Stimulated activated CD4-positive, alpha-beta T cell treated with anti-CD3 and anti-CD28 coated beads, Interleukin-4, amount 100 ng/mL, for 1 hour (primary cell): Measurements from ENCODE around the gene USP13.
"Not testable (repeated sequence)": the region's sequence is repeated elsewhere in the genome, so short reads cannot be mapped to it uniquely, and the experiment has no call there.

Source experiments
- DNase-seq: peaks from one replicate; pipeline ENCODE4 v3.0.0-alpha.2; 2020

The USP13 gene, protein sequence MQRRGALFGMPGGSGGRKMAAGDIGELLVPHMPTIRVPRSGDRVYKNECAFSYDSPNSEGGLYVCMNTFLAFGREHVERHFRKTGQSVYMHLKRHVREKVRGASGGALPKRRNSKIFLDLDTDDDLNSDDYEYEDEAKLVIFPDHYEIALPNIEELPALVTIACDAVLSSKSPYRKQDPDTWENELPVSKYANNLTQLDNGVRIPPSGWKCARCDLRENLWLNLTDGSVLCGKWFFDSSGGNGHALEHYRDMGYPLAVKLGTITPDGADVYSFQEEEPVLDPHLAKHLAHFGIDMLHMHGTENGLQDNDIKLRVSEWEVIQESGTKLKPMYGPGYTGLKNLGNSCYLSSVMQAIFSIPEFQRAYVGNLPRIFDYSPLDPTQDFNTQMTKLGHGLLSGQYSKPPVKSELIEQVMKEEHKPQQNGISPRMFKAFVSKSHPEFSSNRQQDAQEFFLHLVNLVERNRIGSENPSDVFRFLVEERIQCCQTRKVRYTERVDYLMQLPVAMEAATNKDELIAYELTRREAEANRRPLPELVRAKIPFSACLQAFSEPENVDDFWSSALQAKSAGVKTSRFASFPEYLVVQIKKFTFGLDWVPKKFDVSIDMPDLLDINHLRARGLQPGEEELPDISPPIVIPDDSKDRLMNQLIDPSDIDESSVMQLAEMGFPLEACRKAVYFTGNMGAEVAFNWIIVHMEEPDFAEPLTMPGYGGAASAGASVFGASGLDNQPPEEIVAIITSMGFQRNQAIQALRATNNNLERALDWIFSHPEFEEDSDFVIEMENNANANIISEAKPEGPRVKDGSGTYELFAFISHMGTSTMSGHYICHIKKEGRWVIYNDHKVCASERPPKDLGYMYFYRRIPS

DNA sequence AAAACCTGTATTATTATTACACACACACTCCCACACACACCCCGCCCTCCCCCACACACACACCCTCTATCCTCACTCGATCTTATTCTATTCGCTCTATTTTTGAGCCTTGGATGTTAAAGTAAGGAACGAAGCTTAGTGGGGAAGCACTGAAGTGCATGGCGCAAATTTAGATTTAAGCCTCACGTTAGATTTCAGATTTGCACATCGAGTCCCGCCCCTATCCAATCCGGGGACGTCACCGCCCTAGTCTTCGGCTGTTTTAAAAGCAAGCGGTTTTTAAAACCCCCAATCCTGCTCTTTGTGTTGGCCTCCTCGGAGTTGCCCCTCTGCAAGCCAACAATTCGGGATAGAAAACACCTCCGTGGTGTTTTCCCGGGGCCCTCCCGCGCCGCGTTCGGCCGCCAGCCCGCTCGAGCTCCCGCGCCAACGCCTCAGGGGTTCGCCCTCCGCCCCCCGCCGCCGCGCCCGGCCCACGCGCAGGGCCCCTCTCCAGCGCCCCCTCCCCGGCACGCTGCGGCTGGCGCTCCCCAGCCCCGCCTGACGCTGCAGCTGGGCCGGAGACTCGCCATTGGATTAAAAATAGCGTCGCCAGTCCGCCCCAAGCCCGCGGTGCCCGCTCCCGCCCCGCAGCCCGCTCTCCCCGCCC, at the start of gene USP13:
Gene USP13, plus strand, starts transcription at position 594 of the 649 bp plus-strand sequence. CDS start 186 bp downstream, outside the sequence.
- DNase-seq: peak; percentile 61

DNA sequence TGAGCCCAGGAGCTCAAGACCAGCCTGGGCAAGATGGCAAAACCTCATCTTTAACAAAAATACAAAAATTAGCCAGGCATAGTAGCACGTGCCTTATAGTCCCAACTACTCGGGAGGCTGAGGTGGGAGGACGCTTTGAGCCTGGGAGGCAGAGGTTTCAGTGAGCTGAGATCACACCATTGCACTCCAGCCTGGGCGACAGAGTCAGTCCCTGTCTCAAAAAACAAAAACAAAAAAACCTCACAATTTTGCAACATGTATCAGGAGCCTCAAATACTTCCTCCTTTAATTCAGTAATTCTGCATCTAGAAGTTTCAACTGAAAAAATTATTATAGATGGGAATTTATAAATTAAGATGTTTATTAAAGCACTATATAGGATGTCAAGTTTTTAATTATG, 49.5 kb upstream of the USP13 start:
- DNase-seq: no peak

DNA sequence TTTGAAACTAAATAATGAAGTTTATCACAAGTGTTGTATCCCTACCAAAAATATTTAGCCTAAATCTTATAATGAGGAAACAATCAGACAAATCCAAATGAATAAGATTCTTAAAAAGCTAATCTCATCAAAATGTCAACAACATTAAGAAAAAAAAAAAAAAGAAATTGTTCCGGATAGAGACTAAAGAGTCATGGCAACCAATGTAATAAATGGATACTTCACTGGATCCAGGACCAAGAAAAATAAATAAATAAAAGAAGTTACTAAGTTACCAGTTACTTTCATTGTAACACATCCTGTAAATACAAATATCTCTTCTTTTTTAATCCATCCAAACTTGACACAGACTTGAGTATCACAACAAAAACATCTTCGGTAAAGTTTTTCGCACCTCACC, 49.0 kb upstream of the USP13 start:
- DNase-seq: no peak

DNA sequence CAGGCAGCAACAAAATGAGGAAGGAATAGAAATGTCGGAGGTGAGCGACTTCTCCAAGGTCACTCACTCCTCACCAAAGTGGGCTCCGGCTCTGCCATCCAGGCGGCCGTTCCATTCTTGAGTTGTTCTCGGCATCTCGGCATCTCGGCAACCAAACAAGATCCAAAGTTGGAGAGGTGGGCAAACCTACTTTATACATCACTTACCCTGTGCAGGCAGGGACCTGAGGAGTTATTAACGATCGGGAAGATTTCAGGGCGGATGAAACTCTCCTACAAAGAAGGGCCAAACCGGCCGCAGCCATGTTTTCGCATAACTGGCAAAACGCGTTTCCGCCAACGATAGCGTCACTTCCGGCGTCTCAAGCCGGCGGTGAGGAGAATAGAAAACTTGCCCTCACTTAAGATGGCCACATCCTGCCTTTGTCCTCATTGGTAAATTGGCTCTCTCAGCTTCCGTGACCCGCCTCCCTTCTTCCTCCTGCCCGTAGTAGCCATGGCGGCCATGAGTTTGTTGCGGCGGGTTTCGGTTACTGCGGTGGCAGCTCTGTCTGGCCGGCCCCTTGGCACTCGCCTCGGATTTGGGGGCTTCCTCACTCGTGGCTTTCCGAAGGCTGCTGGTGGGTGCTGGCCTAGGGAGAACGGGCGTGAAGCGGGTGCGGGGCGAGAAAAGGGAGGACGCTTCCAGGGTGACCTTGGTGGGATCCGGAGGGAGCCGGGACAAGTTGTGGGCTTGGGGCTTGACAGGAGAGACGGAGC, 48.3 kb upstream of the USP13 start, which contains the start of the genes MRPL47 and NDUFB5:
Gene MRPL47, minus strand, starts transcription at position 318 of the 758 bp plus-strand sequence. Its CDS starts 14 bp downstream, at position 304.
Gene NDUFB5, plus strand, starts transcription at position 474 of the 758 bp plus-strand sequence. Its CDS starts 22 bp downstream, at position 496.
- peak; percentile 89 for DNase-seq

DNA sequence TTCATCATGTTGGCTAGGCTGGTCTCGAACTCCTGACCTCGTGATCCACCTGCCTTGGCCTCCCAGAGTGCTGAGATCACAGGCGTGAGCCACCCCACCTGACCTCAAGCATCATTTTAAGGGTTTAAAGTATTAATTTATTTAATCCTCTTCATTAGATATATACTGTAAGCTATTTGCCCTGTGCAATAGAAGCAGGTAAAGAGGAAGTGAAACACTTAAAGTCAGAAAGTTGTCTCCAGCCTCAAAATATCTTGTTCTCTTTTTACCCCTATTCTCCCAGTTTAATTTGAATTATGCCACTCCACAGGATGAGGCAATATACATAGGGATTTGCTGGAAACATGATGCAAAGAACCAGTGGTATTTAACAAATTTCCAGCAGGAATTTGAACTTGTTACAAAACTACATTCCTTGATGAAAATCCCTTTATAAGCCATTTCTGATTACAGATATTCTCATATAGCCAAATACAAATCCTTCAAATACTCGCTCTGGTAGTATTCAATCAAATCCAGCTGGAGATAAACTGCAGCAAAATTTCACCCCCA, 46.2 kb upstream of the USP13 start:
- DNase-seq: no peak

DNA sequence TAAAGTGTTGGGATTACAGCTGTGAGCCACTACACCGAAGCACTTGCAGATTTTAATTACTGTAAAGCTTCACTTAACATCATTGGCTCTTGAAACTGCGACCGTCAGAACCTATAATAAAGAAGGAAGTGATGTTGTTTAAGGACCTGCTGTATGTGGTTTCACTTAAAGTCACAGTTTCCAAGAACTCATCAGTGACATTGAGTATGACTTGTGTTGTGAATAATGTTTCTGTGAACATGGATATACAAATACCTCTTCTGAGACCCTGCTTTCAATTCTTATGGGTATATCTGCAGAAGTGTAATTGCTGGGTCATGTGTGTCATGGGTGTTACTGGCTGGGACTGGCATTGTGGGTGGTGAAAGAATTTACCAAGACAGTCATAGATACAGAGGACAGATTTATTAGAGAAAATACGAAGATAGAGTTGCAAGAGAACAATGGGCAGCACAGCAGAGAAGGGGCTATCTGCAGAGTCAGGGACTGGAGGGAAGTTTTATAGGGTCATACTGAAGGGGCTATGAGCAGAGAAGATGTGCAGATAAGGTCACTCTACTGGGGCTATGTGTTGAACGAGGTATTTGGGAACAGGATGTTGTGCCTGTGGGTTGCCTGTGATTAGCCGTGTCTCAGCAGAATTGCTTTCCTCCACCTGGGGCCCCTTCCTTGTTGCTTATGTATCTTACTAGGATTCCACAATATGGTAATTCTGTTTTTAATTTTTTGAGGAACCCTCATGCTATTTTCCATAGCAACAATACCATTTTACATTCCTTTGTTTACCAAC, 43.7 kb upstream of the USP13 start:
- DNase-seq: no peak

DNA sequence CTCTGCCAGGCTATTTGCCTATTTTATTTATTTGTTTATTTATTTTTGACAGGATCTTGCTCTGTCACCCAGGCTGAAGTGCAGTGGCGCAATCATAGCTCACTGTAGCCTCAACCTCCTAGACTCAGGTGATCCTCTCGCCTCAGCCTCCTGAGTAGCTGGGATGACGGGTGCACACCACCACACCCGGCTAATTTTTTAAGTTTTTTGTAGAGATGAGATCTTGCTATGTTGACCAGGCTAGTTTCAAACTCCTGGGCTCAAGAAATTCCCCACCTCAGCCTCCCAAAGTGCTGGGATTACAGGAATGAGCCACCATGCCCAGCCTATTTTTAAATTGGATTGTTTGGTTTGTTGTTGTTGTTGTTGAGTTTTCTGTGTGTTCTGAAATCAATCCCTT, 42.8 kb upstream of the USP13 start:
- DNase-seq: no peak

DNA sequence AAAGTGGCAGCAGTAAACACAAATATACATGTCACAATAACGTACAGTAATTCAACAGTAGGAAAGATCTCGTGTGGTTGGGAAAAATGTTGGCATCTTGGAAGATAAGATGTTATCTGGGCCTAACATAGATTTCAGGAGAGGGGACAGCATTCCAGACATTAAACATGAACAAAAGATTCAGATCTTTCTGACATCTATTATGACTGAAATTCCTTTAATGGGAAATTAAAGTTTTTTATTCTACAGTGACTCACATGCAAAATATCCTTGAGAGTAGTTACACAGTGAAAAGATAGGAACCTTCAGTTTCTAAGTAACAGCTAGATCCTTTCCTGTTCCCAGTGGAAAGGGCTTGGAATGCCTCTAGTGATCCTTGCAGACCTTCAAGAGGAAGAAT, 39.0 kb upstream of the USP13 start:
- DNase-seq: no peak

DNA sequence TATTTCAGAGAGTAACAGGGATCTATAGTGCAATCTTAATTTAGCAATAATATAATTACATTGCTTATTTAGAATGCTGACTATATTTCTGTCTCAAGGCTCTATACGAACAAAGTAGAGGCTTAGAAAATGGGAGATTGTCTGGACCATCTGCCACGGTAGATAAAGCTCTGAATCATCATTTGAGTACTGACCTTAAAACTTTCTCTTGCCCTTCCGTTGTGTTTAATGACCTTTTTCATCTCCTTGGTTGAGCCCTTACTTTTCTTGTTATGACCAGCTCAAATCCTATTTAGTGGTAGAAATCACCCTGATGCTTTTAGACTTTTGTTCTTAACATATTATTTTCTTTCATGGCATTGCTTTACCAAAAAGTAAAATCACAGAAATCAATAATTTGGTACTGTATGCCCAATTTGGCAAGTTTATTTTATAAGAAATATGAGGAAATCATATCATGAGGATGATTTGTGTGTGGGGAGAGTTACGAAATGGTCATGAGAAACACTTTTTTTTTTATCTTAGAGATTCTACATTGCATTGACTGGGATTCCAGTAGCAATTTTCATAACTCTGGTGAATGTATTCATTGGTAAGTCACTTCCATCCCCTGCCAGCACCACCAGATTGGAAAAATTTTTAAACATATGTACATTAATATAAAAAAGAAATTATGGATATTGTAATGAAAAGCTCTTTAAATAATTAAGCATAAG, 37.2 kb upstream of the USP13 start:
- DNase-seq: no peak

DNA sequence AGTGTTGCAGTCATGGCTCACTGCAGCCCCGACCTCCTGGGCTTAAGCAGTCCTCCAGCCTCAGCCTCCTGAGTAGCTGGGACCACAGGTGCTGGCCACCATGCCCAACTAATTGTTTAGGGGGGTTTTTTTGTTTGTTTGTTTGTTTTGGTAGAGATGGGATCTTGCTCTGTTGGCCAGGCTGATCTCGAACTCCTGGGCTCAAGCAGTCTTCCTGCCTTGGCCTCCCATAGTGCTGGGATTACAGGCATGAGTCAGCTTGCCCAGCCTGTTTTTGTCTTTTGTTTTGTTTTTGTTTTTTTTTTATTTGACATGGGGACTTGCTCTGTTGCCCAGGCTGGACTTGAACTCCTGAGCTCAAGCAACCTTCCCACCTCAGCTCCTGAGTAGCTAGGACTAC, 30.8 kb upstream of the USP13 start:
- DNase-seq: no peak

DNA sequence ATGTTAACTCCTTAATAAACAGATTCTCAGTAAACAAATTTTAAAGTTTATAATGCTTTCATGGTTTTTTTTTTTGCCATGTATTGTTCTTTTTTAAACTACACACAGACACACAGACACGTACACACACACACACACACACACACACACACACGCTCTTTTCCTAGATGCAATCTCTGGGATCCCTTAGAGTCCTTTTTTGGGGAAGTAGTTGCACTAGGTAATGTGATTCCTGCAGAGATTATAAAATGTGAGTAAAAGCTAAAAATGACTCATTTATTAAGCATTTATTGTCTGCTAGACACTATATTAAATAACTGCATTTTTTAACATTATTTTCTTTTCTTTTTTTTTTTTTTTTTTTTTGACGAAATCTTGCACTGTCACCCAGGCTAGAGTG, 28.4 kb upstream of the USP13 start:
- DNase-seq: no peak

DNA sequence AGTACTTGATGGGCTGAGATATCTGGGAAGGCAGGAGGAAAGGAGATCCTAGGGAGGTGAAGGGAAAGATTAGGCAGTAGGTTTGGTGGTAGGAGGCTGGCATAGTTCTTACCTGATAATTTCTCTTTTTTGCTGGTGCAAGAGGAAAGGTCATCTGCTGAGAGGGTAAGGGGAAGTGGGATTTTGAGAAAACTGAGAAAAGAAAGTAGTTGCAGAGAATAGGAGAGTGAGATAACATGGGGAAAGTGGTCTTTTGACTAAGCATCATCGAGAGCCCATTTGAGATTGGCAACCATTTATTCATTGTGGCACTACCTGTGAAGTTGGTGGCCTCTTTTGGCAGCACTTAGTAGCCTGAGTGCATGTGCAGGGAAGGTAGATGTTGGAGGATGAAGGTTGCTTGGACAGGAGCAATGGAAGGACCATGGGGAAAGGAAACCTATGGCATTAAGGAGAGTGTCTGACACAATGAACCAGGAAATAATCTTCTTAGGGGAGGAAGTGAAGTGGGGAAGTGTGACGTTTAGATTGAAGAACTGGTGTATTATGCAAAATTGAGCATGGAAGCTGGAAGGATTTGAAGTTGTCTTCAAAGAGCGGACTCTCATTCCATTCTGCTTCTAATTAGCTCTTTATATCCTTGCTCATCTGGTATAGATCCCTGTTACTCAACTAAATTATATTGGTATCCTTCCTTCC, 21.9 kb upstream of the USP13 start:
- DNase-seq: no peak

DNA sequence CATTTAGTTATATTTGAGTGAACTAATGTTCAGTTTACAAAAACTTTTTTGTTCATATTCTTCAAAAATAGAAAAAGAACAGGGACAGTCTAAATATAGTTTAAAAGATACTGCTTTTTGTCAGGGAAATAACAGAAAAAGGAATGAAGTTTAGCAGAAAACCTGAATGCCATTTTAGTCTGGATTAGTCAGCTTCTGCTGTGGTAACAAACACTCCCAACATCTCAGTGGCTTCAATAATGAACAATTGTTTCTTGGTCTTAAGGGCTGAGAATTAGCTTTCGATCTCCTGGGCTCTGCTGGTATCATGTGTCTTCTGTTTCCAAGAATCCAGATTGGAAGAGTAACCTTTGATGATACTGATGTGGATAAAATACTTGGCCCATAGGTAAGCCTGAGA, 12.4 kb upstream of the USP13 start:
- DNase-seq: no peak

DNA sequence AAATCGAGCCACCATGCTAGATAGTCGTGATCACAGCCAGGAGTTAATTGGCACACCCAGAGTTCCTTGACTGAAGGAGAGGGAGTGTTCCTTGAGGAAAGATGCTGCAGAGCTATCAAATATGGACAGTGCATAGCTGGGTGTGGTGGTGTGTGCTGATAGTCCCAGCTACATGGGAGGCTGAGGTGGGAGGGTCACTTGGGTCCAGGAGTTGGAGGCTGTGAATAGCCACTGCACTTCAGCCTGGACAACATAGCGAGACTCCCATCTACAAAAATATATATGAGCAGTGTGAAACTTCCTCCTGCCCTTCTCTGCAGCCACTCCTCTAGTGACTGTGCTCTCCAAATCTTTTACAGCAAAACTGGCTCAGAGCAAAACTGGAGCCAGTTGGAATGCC, 10.0 kb upstream of the USP13 start:
- no peak for DNase-seq

DNA sequence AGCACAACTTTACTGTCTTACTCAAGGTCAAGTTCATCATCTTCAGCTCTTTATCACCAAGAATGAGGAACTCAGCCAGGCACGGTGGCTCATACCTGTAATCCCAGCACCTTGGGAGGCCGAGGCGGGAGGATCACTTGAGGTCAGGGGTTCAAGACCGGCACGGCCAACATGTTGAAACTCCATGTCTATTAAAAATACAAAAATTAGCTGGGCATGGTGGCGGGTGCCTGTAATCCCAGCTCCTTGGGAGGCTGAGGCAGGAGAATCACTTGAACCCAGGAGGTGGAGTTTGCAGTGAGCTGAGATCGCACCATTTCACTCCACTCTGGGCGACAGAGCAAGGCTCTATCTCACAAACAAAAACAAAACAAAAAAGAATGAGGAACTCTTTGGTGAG, 9.0 kb upstream of the USP13 start:
- not testable (repeated sequence) for DNase-seq

DNA sequence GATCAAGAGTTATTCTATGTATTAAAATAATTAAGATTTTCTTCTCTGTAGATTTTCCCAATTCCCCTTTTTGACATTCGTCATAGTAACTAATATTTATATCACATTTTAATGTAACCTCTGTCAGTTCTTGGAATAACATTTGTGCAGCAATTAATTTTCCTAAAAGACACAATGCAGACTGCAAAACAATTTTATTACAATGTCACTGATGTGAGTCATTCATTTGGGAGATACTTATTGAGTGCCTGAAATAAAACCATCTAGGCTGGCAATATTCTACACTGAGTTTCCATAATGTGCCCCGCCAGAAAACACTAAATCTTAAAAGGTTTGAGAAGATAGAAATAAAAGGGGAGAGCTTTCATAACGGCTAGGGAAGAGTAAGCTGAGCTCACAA, 6.7 kb upstream of the USP13 start:
- no peak for DNase-seq

DNA sequence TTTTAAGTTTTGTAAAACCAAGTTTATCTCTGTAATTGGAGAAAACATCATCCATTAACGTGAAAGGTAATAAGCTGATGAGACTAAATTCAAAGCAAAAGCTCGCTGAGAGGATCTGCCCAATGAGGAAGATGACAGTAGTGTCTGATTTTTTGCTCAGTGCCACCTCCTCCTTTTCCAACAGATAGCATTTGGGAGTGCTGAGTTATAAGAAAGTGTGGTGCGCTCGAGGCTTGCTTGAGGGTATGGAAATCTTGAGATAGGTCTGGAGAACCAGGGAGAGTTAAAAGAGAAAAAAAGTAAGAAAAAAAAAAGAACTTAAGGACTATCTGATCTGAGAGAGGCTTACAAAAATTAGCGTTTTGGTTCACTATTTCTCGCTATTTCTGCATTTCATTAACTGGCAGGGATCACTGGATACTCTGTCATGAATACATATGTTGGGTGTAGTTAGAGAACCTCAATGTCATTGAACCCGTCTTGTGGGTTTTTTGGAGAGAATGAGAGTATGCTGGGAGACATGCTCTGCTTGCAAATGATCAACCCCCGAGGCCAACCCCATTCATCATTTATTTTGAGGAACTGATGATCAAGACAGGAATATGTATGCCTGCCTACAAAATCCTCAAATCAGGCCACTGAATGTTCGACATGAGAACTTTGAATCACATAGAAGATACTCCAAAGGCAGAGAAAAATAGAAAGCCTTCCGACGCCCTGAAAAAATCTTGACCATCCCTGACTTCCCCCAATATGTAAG, 973 bp upstream of the USP13 start:
- DNase-seq: no peak

DNA sequence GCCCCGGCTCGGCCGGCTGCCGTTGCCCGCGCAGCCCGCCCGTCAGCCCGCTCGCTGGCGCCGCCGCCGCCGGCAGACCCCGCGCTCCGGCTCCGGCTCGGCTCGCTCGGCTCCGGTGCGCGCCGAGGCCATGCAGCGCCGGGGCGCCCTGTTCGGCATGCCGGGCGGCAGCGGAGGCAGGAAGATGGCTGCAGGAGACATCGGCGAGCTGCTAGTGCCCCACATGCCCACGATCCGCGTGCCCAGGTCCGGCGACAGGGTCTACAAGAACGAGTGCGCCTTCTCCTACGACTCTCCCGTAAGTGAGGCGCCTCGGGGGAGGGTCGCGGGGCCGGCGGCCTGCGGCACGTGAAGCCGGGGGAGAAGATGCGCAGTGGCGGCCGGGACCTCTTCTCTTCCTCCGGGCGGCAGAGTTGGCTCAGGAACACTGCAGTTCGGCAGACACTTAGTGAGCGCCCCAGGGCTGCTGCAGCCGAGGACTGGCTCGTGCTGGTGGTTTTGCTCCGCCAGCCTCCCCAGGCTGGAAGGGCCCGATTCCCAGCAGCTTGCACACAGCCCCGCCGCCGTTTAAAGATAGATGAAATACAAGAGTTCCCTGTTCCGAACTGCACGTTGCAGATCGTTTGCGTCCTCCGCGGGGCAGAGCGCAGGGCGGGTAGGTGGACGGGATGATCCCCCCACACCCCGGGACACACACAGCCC, 407 bp downstream of the USP13 start:
- peak; percentile 66 for DNase-seq

DNA sequence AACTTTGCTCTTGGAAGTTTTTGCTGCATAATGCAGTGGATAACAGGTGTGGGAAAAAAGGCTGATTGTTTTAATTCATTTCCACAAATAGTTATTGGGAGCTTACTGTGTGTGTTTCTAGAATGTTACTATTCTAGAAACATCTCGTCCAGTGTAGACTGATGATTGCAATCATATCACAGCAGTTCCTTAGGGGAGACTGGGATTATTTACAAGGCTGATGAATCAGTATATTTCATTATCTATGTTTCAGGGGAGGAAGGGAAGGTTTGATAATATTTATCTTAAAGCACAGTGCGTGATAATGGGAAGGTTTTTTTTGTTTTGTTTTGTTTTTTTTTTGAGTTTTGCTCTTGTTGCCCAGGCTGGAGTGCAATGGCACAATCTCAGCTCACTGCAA, 2.4 kb downstream of the USP13 start:
- no peak for DNase-seq
